Astrocyte of the hippocampus (primary cell): Measurements from ENCODE around the gene ESPNL.

ENCODE experiments used
- DNase-seq: peaks from one replicate; pipeline ENCODE4 v3.0.0; 2011; ENCODE audit warnings: low read depth, low spot score

ESPNL gene

DNA sequence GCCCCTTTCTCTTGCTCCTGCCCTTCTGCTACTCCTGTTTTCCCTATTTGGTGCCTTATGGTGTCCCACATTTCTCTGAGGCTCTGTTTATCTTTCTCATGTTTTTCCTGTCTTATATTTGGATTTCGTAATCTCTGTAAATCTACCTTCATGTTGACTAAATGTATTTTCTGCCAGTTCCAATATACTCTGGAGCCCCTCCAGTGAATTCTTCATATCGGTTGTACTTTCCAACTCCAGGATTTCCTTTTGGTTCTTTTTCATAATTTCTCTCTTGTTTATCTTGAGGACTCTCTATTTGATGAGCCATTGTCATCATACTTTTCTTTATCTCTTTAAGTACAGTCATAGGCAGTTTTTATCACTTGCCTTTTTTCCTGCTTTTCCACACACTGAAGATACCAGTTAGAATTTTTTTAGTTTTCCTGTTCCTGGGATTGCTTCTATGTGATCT is 20.2 kb upstream of the ESPNL start:
- no peak for DNase-seq

DNA sequence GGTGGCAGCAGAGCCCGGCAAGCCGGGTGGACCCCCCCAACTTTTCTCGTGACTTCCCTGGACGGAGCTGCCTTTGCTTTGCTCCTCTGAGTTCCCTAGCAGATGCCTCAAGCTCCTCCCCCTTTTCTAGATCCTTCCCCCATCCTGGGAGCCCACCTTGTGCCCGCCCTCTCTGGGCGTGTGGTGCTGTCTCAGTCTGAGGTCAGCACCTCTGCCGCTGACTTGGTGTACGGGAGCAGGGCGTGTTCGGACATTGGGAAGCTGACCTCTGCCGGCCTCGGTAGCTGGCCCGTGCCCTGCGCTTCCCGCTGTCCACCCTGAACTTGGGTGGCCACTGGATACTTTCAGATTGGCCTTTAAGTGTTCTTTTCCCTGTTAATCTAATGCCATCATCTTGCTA is 19.6 kb upstream of the ESPNL start:
- no peak for DNase-seq

DNA sequence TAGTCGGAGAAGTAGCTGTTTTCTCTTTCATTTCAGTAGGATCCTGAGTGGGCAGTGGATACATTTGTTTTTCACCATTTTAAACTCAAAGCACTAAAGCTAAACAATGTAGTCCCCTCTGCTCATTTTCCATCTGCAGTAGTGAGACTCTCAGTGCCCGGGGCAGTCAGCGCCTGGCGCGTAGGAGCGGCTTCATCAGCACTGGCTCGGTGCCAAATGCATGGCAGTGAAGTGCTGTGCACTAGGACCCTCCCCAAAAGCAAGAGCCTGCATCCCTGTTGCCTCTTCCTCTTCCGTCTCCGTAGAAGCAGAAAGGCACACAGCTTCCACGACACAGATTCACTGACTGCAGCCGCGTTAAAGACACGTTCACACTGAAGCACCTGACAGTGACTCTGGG is 19.0 kb upstream of the ESPNL start:
- no peak for DNase-seq

DNA sequence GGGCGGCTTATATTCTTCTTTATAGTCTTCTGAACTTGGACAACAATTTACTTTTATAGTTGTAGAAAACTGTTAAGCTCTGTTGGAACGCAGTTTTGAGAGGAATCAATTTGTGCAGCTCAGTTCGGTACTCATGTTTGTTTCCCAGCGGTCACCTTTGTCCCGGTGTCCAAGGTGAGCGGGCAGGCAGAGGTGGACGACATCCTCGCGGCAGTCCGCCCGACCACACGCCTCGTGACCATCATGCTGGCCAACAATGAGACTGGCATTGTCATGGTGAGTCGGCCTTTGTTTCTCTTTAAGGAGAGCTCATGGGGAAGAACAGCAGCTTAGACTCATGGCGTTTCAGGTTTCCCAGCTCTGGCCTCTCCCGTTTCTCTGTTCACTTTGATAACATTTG is 18.6 kb upstream of the ESPNL start:
- no peak for DNase-seq

DNA sequence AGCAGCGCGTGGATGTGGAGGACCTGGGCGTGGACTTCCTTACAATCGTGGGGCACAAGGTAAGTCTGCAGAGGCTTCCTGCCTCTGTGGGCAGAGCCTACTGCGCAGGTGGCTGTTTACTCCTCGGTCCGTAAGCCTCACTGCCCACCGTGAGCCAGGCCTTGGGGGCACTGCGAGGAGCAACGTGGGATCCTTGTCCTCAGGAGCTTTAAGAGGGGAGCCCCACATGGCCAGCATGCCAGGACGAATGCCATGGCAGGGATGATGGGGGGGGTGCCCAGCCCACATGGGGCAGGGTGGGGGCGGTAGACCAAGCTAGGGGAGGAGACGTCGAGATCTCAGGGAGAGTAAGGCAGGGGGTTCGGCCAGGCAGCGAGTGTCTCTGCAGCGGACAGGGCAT is 18.0 kb upstream of the ESPNL start:
- DNase-seq: no peak

DNA sequence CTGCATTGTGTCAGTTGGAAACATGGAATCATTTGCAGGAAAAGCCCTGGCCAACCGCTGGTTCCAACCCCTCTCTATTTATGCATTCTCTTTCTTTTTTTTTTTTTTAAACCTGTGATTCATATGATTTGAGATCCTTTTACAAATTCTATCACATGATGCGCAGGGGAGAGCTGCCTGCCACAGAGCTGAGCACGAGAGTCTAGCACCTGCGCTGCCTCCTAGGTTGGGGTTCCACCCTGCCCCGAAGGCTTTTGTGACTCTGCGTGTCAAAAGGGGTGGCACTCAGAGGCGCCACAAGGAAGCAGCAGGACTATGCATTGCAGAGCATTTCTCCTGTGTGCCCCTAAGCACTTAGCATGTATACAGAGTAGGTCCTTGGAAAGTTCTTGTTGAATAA is 17.3 kb upstream of the ESPNL start:
- DNase-seq: no peak

DNA sequence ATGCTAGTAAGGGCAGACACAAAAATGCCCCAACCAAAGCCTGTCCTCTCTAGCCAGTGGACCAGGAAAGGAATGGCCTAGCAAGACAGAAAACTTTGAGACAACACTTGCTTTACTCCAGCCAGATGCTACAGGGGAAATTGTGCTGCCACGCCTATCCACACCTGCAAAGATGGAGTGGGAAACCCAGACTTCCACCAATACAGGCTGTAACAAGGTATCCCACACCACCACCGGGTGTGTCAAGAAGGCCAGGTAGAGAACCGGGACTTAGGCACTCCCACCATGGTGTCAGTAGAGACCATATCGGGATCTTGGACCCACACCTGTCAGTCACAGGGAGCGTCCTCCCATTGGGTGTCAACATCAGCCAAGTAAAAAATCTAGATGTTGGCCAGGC is 16.2 kb upstream of the ESPNL start:
- no peak for DNase-seq

DNA sequence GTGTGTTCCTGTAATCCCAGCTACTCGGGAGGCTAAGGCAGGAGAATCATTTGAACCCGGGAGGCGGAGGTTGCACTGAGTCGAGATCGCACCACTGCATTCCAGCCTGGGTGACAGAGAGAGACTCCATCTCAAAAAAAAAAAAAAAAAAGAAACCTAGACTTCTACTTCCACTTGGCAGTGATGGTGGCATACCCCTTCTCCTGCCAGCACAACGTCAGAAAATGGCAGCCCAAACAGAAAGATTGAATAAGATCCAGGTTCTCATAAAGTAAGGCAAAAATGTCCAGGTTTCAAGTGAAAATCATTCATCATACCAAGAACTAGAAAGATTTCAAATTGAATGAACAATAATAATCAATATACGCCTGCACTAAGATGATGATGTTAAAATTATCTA is 15.4 kb upstream of the ESPNL start:
- no peak for DNase-seq

DNA sequence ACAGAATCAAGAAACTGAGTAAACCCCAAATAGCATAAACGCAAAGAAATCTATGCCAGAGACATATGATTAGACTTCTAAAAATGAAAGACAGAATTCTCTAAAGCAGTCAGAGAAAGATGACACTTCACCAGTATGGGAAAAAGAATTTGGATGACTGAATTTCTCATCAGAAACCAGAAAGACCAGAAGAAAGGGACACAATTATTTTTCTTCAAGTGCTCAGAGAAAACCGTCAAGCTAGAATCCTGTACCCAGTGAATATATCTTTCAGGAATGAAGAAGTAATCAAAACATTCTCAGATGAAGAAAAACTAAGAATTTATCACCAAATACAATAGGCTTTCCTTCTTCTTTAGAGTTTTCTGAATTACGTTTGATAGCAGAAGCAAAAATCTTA is 14.2 kb upstream of the ESPNL start:
- DNase-seq: no peak

DNA sequence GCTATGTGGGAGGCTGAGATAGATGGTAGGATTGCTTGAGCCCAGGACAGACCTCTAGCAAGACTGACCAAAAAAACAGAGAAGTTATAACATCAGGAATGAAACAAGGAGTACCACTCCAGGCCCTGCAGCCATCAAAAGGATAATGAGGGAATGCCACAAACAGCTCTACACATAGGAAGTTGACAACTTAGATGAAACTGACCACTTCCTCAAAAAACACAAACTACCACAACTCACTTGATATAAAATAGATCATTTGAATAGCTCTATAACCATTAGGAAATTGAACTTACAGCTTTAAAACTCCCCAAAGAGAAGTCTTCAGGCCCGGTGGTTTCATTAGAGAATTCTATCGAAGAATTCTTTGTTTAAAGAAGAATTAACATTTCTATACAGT is 12.9 kb upstream of the ESPNL start:
- DNase-seq: no peak

DNA sequence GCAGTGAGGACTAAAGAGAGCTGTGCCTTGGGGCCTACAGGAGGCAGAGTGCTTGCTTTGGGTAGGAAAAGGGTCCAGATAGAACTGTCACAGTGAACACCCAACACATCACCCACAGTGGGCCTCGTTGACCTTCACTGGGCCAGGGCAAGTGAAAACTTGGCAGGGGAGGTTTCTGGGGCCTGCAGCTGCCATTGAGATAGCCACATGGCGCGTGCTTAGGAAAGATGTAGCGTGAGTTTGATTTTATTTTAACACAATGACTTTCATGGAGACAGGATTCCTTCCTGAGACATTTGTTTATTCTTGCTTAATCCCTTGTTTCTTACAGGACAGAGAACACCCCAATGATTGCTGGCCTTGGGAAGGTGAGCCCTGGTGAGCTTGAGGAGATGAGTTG is 9.3 kb upstream of the ESPNL start:
- no peak for DNase-seq

DNA sequence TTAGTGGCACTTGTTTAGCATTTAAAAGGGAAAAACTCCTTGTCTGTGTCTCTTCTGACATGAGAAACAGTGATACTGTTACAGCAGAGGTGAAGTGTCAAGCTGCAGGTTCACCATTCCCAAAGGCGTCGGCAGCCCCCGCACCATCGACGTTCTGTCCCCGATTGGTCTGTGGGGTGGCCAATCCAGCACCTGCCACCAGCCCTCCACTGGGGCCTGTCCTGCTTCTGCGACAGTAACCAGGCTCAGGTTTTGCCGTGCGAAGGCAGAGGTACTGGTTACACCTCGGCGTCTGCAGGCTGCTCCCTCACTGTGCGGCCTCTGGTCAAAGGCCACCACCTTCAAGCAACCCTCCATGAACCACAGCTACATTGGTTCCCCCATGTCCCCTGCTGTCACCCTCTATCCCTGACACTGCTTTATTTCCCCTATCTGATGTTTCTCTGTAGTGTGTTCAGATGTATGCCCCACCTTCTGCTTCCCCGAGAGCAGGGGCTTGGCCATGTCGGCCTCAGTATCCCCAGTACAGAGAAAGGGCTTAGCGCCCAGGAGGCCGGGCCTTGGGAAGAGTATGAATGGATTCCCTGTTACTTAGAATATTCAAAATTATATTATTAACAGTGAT is 8.6 kb upstream of the ESPNL start:
- DNase-seq: no peak

DNA sequence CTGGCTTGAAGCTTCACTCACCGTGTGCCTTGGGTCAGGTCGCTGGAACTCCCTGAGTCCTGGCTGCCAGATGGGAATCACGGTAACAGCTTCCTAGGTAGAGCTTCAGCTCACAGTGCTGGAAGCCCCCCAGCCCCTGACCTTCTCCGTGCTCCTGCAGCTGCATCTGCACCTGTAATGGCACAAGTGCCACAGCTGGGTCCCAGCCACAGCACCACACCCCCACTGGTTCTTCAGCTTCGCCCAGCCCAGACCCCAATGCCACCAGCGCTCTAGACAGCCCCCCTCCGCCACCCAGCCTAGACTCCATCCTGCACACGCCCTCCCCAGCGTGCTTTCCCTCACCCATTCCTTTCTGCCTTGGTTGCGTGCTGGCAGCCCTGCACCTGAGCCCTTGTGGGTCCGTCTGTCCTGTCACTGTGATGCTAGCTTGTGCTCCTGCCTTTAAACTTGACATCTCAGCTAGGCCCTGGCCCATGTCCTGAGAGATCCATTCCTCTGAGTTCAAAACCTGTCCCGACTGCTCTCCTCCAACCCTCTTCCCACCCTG is 7.6 kb upstream of the ESPNL start:
- DNase-seq: no peak

DNA sequence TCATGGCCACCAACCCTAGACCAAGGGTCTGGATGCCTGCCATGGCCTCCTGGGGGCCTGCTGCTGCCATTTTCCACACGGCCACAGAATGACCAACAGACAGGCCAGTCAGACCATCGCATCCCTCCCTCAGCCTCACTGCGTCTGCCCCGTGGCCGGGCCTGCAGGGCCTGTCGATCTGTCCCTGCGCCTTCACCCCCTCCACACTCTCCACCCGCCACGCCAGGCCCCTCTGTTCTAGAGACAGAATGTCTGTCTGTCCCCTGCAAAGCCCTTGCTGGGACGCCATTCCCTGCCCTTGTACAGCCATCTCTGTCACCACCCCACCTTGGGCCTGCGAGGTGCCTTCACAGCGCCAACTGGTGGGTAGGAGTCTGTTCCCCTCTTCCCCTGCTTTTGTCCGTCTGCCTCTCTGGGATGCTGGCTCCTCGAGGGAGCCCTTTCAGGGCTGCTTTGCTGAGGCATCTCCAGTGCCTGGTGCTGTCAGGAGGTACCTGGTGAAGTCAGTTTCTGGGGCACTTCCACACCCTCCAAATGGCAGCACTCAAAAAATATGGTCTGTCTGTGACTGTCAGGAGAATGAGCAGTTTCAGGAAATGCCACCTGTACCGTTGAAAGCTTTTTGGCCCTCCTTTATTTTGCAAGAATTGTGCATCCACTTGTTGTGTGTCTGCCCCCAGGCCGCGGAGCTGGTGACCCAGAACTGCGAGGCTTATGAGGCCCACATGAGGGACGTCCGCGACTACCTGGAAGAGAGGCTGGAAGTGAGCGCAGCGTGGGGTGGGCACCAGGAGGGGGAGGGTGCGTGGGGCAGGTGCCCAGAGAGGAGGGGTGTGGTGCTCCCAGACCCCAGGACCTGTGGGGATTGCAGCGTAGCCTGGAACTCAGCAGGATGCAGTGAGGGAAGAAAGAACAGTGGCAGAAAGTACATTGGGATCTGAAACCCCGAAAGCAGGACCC is 6.7 kb upstream of the ESPNL start:
- no peak for DNase-seq

DNA sequence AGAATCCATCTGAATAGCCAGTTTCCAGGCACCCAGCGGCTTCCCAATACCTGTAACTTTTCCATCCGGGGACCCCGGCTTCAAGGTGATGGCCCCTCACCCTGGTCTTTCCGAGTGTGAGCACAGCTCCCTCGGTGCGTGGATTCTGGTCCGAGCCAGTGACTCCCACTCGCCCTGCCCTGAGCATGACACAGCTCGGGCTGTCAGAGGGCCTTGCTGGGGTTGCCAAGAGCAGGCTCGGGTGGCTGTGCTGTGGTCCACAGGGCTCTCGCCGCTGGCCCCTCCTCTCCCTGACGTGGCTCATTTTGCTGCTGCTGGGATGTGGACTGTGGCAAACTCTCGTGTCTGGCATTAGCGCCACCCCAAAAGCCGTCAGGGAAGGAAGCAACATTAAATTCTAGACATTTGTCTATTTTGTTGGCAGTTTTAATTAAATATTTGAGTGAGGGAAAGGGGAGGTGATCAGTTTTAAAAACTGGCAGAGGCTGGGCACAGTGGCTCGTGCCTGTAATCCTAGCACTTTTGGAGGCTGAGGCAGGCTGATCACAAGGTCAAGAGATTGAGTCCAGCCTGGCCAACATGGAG is 5.6 kb upstream of the ESPNL start:
- DNase-seq: no peak

DNA sequence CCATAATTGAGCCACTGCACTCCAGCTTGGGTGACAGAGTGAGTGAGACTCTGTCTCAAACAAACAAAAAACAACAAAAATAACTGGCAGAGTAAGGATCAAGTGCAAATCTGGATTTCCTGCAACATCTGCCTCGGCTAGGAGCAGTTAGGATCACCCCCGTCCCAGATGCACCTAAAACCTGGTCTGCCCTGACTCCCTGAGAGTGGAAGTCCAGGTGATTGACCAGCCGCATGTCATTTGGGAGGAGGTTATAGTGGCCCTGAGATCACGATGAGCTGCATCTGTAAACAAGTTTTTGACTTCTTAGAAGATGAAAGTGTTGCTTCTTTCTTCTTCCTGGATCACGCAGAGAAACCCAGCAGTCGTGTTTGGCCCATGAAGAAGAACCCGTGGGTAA is 5.0 kb upstream of the ESPNL start:
- no peak for DNase-seq

DNA sequence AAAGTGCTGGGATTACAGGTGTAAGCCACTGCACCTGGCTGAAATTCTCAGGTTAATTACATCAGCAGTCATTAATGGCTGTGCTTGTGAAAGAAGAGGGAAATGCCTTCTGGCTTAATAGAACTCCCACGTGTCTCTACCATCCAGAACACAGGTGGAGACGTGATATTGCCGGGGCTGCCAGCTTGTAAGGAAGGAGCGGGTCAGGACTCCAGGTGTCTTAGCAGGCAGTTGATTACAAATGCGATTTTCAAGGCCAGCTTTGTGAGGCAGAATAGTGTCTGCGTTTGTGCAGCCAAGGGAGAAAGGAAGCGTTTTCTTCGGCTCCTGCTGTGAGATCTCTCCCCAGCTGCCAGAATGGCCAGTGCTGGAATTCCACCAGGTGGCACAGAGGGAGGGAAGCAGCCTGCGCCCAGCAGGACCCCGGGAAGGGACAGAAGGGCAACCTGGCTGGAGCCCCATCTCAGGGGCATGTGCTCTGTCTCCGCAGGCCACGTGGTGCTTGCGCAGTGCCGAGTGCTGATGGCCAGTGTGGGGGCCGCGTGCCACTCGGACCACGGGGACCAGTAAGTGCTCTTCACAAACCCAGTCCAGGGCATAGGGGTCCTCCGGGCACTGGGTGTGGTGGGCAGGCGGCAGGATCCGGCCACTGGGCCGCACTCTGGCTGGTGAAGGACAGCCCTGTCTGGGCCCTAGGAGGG is 3.7 kb upstream of the ESPNL start:
- no peak for DNase-seq

DNA sequence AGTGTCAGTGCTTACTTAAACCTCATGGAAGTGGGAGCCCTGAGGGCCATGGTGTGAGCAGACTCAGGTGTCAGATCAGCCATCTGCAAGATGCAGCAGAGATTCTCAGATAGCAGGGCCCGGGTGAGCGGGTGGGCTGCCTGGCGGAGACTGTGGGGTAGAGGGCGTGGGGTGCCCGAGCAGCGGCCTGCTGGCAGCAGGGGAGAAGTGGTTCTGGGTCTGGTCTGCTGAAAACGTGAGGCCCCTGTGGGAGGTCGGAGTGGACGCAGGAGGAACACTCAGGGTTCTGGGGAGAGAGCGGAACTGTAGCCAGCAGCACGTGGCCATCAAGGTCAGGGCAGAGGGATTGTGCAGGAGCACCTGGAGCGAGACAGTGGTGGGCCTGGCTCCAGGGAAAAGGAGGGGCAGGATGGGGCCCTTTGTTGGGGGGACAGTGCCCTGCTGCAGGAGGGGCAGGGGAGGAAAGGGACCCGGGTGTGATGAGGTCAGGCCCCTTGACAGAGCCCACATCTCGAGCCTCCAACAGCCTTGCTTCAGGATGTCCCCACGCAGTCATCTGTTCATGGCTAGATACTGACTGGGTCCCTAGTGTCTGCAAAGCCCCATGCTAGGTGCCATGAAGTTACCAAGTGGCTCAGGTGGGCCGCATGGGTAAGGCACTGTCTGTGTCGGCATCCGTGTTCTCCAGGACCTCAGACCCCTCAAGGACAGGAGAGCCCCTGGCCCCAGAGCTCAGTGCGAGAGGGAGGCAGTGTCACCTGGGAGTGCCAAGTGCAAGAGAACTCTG is 2.7 kb upstream of the ESPNL start:
- DNase-seq: no peak

DNA sequence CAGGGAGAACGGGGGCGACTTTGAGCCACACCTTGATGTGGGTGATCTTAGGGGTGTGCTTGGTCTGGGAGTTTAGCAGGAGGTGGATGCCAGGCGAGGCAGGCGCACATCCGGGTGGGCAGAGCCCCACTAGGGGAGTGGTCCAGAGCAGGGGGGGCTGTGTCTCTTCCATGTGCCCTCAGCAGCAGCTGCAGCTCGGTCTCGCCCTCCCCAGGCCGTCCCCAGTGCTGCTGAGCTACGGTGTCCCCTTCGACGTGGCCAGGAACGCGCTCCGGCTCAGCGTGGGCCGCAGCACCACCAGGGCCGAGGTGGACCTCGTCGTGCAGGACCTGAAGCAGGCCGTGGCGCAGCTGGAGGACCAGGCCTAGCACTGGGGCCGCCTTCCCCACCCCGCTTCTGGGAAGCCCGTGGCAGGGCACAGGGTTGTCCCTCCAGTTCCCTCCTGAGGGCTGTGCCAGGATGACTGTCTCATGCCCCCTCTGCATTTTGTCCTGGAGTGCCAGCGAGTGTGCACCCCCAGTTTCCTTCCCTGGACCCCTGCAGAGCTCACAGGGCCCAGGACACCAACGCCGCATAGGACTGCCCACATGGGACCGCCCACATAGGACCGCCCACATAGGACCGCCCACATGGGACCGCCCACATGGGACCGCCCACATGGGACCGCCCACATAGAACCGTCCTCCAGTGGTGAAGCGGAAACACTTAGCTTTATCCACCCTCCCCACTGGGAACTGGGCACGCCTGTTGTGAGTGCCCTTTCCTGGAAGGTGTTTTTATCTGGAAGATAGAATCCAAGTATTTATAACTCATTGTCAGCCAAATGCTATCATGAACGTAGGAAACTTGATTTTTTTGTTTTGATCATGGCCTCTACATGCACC is 1.9 kb upstream of the ESPNL start:
- DNase-seq: peak; percentile 28
